Activated T-cell treated with anti-CD3 and anti-CD28 coated beads for 1 hour (primary cell): Measurements from ENCODE around the gene KATNB1.

Experiments
- DNase-seq: peaks from one replicate; pipeline ENCODE4 v3.0.0-alpha.2; 2020; ENCODE audit warnings: low read depth

The KATNB1 gene

GRCh38 chr16:57735755-57736418, at the start of gene KATNB1:
Gene KATNB1, plus strand, starts transcription at chr16:57735770. Its CDS starts 1,474 bp downstream, at chr16:57737244.
- DNase-seq, result no peak

- DNase-seq, result no peak
Measured at GRCh38 chr16:57686577-57686976, 49.0 kb upstream of the KATNB1 start.

- no peak for DNase-seq
Measured at GRCh38 chr16:57687363-57687929, 48.1 kb upstream of the KATNB1 start.

- DNase-seq, result no peak
Measured at GRCh38 chr16:57688487-57688986, 47.0 kb upstream of the KATNB1 start.

- DNase-seq, result no peak
Measured at GRCh38 chr16:57688987-57689761, 46.4 kb upstream of the KATNB1 start.

- peak; percentile 8 for DNase-seq
Measured at GRCh38 chr16:57689762-57690558, 45.6 kb upstream of the KATNB1 start.

GRCh38 chr16:57690782-57691471, 44.6 kb upstream of the KATNB1 start:
- DNase-seq, result no peak

GRCh38 chr16:57692636-57693035, 42.9 kb upstream of the KATNB1 start:
- DNase-seq, result no peak

- DNase-seq, result no peak
Measured at GRCh38 chr16:57693550-57693949, 42.0 kb upstream of the KATNB1 start.

- no peak for DNase-seq
Measured at GRCh38 chr16:57694231-57694724, 41.3 kb upstream of the KATNB1 start.

- no peak for DNase-seq
Measured at GRCh38 chr16:57694725-57695679, 40.6 kb upstream of the KATNB1 start, which contains the start of gene DRC7. Gene DRC7, plus strand, starts transcription at chr16:57694806. Its CDS starts 3,144 bp downstream, at chr16:57697950.

- no peak for DNase-seq
Measured at GRCh38 chr16:57695680-57696069, 39.9 kb upstream of the KATNB1 start.

GRCh38 chr16:57696240-57696639, 39.3 kb upstream of the KATNB1 start:
- no peak for DNase-seq

- no peak for DNase-seq
Measured at GRCh38 chr16:57697896-57698537, 37.6 kb upstream of the KATNB1 start.

GRCh38 chr16:57698812-57699405, 36.7 kb upstream of the KATNB1 start:
- DNase-seq, result no peak

GRCh38 chr16:57699481-57699880, 36.1 kb upstream of the KATNB1 start:
- no peak for DNase-seq

- no peak for DNase-seq
Measured at GRCh38 chr16:57699899-57700298, 35.7 kb upstream of the KATNB1 start.

- no peak for DNase-seq
Measured at GRCh38 chr16:57700781-57701551, 34.6 kb upstream of the KATNB1 start.
